H1 (cell line): ENCODE measurements around the gene ACER1. TPM values are rescaled to one million over a fixed set of nuclear protein-coding genes. Genes with fewer than 3 reads are reported as not detected.
A peak's percentile ranks its signal among the peaks of the same experiment; 100 is the strongest.

Experiments
- CTCF ChIA-PET: fragments of 300-600 bp; sonication (Branson Sonifier 250); formaldehyde crosslinking; loops from one replicate; lab custom pipeline; 2021; ENCODE audit not compliant: partially characterized antibody; lab: Charles Lee
- POLR2A ChIA-PET: fragments of 300-600 bp; sonication (Branson Sonifier 250); formaldehyde crosslinking; loops from one replicate; lab custom pipeline; 2021; ENCODE audit warnings: inconsistent platforms; ENCODE audit not compliant: partially characterized antibody; lab: Charles Lee
- DNase-seq, 2 experiments: peaks; one replicate each; pipeline versions ENCODE4 v3.0.0 to v3.0.0-alpha.2; 2010 to 2022; ENCODE audit warnings: low spot score in 2 of 2, low read depth in 1 of 2, mixed read lengths in 1 of 2
- FAIRE-seq: peaks from 2 replicates; lab custom pipeline; 2011; peaks lifted over from hg19 to GRCh38; lab: Jason Lieb, UNC
- H2AFZ ChIP-seq: 2 replicates; pipeline ENCODE4 v1.8.1; 2012; ENCODE audit warnings: low read length, inconsistent platforms
- H2AK5ac ChIP-seq: 2 replicates; pipeline ENCODE4 v1.6.1; 2013; ENCODE audit warnings: low read depth, low read length
- H2BK120ac ChIP-seq: replicated peaks from 2 replicates; pipeline ENCODE3; 2013; ENCODE audit warnings: low read depth, low read length, inconsistent platforms
- H2BK12ac ChIP-seq: 2 replicates; pipeline ENCODE4 v1.6.1; 2013; ENCODE audit warnings: low read depth, low read length
- H2BK15ac ChIP-seq: 2 replicates; pipeline ENCODE4 v1.6.1; 2013; ENCODE audit warnings: low read length
- H2BK20ac ChIP-seq: 2 replicates; pipeline ENCODE4 v1.6.1; 2013; ENCODE audit warnings: low read length
- H2BK5ac ChIP-seq: 2 replicates; pipeline ENCODE4 v1.6.1; 2013; ENCODE audit warnings: low read depth, low read length
- H3K14ac ChIP-seq: 2 replicates; pipeline ENCODE4 v1.6.1; 2013; ENCODE audit warnings: inconsistent platforms; ENCODE audit not compliant: insufficient read length
- H3K18ac ChIP-seq: 2 replicates; pipeline ENCODE4 v1.6.1; 2013; ENCODE audit warnings: low read length; ENCODE audit errors: extremely low read depth
- H3K23ac ChIP-seq: 2 replicates; pipeline ENCODE4 v1.6.1; 2013; ENCODE audit warnings: inconsistent platforms; ENCODE audit not compliant: insufficient read length
- H3K23me2 ChIP-seq: 2 replicates; pipeline ENCODE4 v1.6.1; 2013; ENCODE audit warnings: low read depth, low read length
- H3K27ac ChIP-seq: 2 replicates; pipeline ENCODE4 v1.6.1; 2011; ENCODE audit warnings: low read depth, low read length, inconsistent platforms
- H3K27me3 ChIP-seq, 4 experiments: replicated peaks in 1 of 4; 1 replicate in 1 of 4; 2 replicates in 3 of 4; pipeline versions ENCODE4 v1.6.1 to v1.8.1; 2011 to 2013; ENCODE audit warnings: low read length in 3 of 4, mild to moderate bottlenecking in 3 of 4, inconsistent platforms in 2 of 4, mixed read lengths in 2 of 4, moderate library complexity in 1 of 4; ENCODE audit not compliant: control insufficient read depth in 3 of 4, insufficient read depth in 3 of 4; ENCODE audit errors: extremely low read depth in 1 of 4
- H3K36me3 ChIP-seq, 4 experiments: 2 replicates each; pipeline versions ENCODE4 v1.6.1 to v1.8.1; 2011 to 2013; ENCODE audit warnings: mild to moderate bottlenecking in 4 of 4, low read length in 3 of 4, moderate library complexity in 2 of 4, control low read depth in 1 of 4, inconsistent platforms in 1 of 4; ENCODE audit not compliant: insufficient read depth in 4 of 4, control insufficient read depth in 2 of 4
- H3K4ac ChIP-seq: replicated peaks from 2 replicates; pipeline ENCODE3; 2013; ENCODE audit warnings: low read length, low read depth, mixed read lengths, inconsistent platforms; ENCODE audit not compliant: insufficient read length
- H3K4me1 ChIP-seq, 4 experiments: replicated peaks in 1 of 4; 1 replicate in 1 of 4; 2 replicates in 3 of 4; pipeline versions ENCODE4 v1.6.1 to v1.8.1; 2011 to 2013; ENCODE audit warnings: low read length in 3 of 4, inconsistent platforms in 2 of 4, mixed read lengths in 1 of 4; ENCODE audit not compliant: insufficient read depth in 4 of 4, control insufficient read depth in 3 of 4
- H3K4me2 ChIP-seq, 2 experiments: 2 replicates each; pipeline versions ENCODE4 v1.6.1 to v1.8.1; 2011 to 2013; ENCODE audit warnings: low read depth in 2 of 2, low read length in 2 of 2, control low read depth in 1 of 2, inconsistent platforms in 1 of 2, mild to moderate bottlenecking in 1 of 2; ENCODE audit not compliant: insufficient read depth in 1 of 2
- H3K4me3 ChIP-seq, 4 experiments: fragments of 200-600, 300-600 bp in 1 of 4; sonication (generic), shearing (Covaris generic), sonication (Bioruptor Twin) in 1 of 4; 2 replicates each; pipeline versions ENCODE4 v1.5.1 to v1.8.1; 2011 to 2016; ENCODE audit warnings: low read length in 4 of 4, low read depth in 3 of 4, control low read depth in 2 of 4, inconsistent platforms in 2 of 4, mild to moderate bottlenecking in 2 of 4, mixed read lengths in 1 of 4, moderate library complexity in 1 of 4; ENCODE audit not compliant: insufficient read depth in 2 of 4; ENCODE audit errors: extremely low read depth in 1 of 4
- H3K56ac ChIP-seq: replicated peaks from 2 replicates; pipeline ENCODE3; 2013; ENCODE audit warnings: low read depth, mild to moderate bottlenecking, mixed read lengths, low read length, inconsistent platforms; ENCODE audit not compliant: insufficient read length
- H3K79me1 ChIP-seq: 2 replicates; pipeline ENCODE4 v1.6.1; 2013; ENCODE audit warnings: low read depth, low read length, control low read depth
- H3K79me2 ChIP-seq, 2 experiments: 2 replicates each; pipeline versions ENCODE4 v1.6.1 to v1.8.1; 2012 to 2013; ENCODE audit warnings: low read length in 2 of 2, mild to moderate bottlenecking in 2 of 2, inconsistent platforms in 1 of 2; ENCODE audit not compliant: insufficient read depth in 2 of 2, control insufficient read depth in 1 of 2
- H3K9ac ChIP-seq, 4 experiments: replicated peaks in 1 of 4; 1 replicate in 1 of 4; 2 replicates in 3 of 4; pipeline versions ENCODE4 v1.6.1 to v1.8.1; 2011 to 2013; ENCODE audit warnings: low read depth in 3 of 4, low read length in 3 of 4, control low read depth in 2 of 4, mild to moderate bottlenecking in 2 of 4, moderate library complexity in 2 of 4, inconsistent platforms in 1 of 4; ENCODE audit errors: extremely low read depth in 1 of 4
- H3K9me3 ChIP-seq, 2 experiments: 2 replicates each; pipeline versions ENCODE4 v1.6.1 to v1.8.1; 2012 to 2013; ENCODE audit warnings: mild to moderate bottlenecking in 2 of 2, moderate library complexity in 2 of 2, control low read depth in 1 of 2, inconsistent platforms in 1 of 2, low read depth in 1 of 2, low read length in 1 of 2, mixed read lengths in 1 of 2; ENCODE audit not compliant: insufficient read depth in 2 of 2
- H4K20me1 ChIP-seq, 2 experiments: replicated peaks in 1 of 2; 2 replicates each; pipeline versions ENCODE3 to v1.8.1; 2011 to 2013; ENCODE audit warnings: inconsistent platforms in 2 of 2, low read length in 2 of 2, mild to moderate bottlenecking in 1 of 2; ENCODE audit not compliant: insufficient read depth in 2 of 2, control insufficient read depth in 1 of 2
- H4K5ac ChIP-seq: 2 replicates; pipeline ENCODE4 v1.6.1; 2013; ENCODE audit warnings: low read length, low read depth, mixed read lengths, inconsistent platforms; ENCODE audit not compliant: insufficient read length
- H4K8ac ChIP-seq: 2 replicates; pipeline ENCODE4 v1.8.0; 2013; ENCODE audit warnings: mild to moderate bottlenecking, moderate library complexity, low read length, inconsistent platforms; ENCODE audit not compliant: insufficient read depth; ENCODE audit errors: extremely low read depth
- H4K91ac ChIP-seq: replicated peaks from 2 replicates; pipeline ENCODE3; 2013; ENCODE audit warnings: low read length, mixed read lengths, inconsistent platforms; ENCODE audit not compliant: insufficient read length
- CEBPB ChIP-seq: IDR thresholded peaks from 2 replicates; pipeline ENCODE4 v1.6.1; 2012; ENCODE audit warnings: low read depth, low read length
- CTCF ChIP-seq, 3 experiments: IDR thresholded peaks; 1 replicate in 2 of 3; 2 replicates in 1 of 3; pipeline versions ENCODE4 v1.5.1 to v1.6.1; 2011; ENCODE audit warnings: low read length in 3 of 3, mild to moderate bottlenecking in 3 of 3, inconsistent platforms in 2 of 3, low read depth in 1 of 3, moderate library complexity in 1 of 3; ENCODE audit not compliant: insufficient read depth in 1 of 3; ENCODE audit errors: control extremely low read depth in 1 of 3
- WGBS, 2 experiments: shearing (Covaris generic) in 1 of 2; methylation state at CpG; one replicate each; pipeline versions ENCODE4 v1.1.6 to v1.1.7; 2013 to 2015; ENCODE audit warnings: low lambda C conversion rate in 2 of 2, mixed read lengths in 2 of 2, inconsistent platforms in 1 of 2, low coverage in 1 of 2, missing lambda C conversion rate in 1 of 2; ENCODE audit not compliant: insufficient replicate concordance in 2 of 2, insufficient coverage in 1 of 2, insufficient read length in 1 of 2; ENCODE audit errors: extremely low coverage in 1 of 2, missing lambda C conversion rate in 1 of 2; 5-methylcytosine and 5-hydroxymethylcytosine counted together
- polyA plus RNA-seq, 7 experiments: library from polyadenylated mRNA; depleted of rRNA in 3 of 7; stranded (reverse) in 5 of 7; unstranded in 2 of 7; fragments of >200 nt in 5 of 7; fragments of 200-250 nt in 2 of 7; gene quantifications; 1 replicate in 5 of 7; 2 replicates in 1 of 7; 4 replicates in 1 of 7; pipeline versions ENCODE4 v1.2.1 to v1.2.3, GENCODE V29; 2011 to 2013; ENCODE audit warnings: missing spikeins in 2 of 7, mixed read lengths in 2 of 7
- total RNA-seq: library from RNA; stranded (reverse); fragmentation: NEBNext Ultra II Directional; extraction: Animal tissue kit (Norgen Biotek cat#: 25700); gene quantifications from 2 replicates; pipeline ENCODE4 v1.2.1, GENCODE V29; 2021

Gene ACER1
- total and polyA plus RNA-seq, 2 of the 8 experiments (the other 6 are each of a cell fraction or from before 2014, with no cell fraction given) = 0.05 TPM; not detected in 1

- Histone ChIP-seq H2AFZ (no peak overlapping the region), H3K27me3 (no peaks in the 10 kb centered on the region), H3K9ac (no peak overlapping the region), H3K4ac (no peak overlapping the region), H4K91ac (no peak overlapping the region), H4K8ac (no peak overlapping the region), H3K4me3 (no peak overlapping the region), H4K20me1 (no peaks in the 10 kb centered on the region), H2BK20ac (no peak overlapping the region), H3K4me2 (no peak overlapping the region), H3K23ac (no peak overlapping the region), H3K4me1 (no peaks in the 10 kb centered on the region), H3K36me3 (no peaks in the 10 kb centered on the region), H2AK5ac (no peak overlapping the region), H3K23me2 (no peaks in the 10 kb centered on the region), H3K56ac (no peak overlapping the region), H3K79me1 (no peaks in the 10 kb centered on the region), H2BK12ac (no peak overlapping the region), H2BK5ac (no peak overlapping the region), H3K9me3 (peaks cover 8 to 22% of the 10 kb centered on the region in 2 experiments; a peak in 3 of 4 replicates), H3K14ac (no peak overlapping the region), H2BK120ac (no peak overlapping the region), H3K79me2 (no peaks in the 10 kb centered on the region), H3K18ac (no peak overlapping the region), H3K27ac (no peak overlapping the region), H2BK15ac (no peak overlapping the region), H4K5ac (no peak overlapping the region)
- CTCF ChIA-PET = interaction anchor here (0.6 to 1.7 kb wide), 2 partner anchors 12 to 573 kb away, joined by 3 to 7 read pairs; no protein-coding TSS in a partner anchor
- DNase-seq = no peak
- no peak for FAIRE-seq
- TF ChIP-seq CEBPB (no peak), CTCF (IDR thresholded peaks at IDR 0.05; ENCODE audit: control extremely low read depth in 1 of 3, insufficient read depth in 1 of 3, low read depth in 1 of 3, low read length in 3 of 3) (peak in 1 of 3 experiments; percentile 9; a peak in 1 of 4 replicates)
- POLR2A ChIA-PET = no interaction called here
- WGBS, 2 experiments = 72% methylated on average over 14 of the region's 14 CpGs; no CpG with 5 or more reads in 1 of the 2 experiments
These were observed 7.2 kb upstream of the ACER1 start for GRCh38 chr19:6340493-6341201.
